HCT116 (cell line): ENCODE data around the gene CHRNA5.

Experiments
- CTCF ChIP-seq, 3 experiments: fragments of 200-600 bp in 1 of 3; sonication (generic) in 1 of 3; IDR thresholded peaks in 2 of 3; conservative IDR thresholded peaks in 1 of 3; 2 replicates each; pipeline ENCODE4 v1.5.1; 2012 to 2017; ENCODE audit warnings: low read depth in 2 of 3, low read length in 2 of 3, antibody characterized with exemption in 1 of 3, borderline replicate concordance in 1 of 3, control low read depth in 1 of 3, mild to moderate bottlenecking in 1 of 3, mixed read lengths in 1 of 3, mixed run types in 1 of 3, moderate library complexity in 1 of 3; ENCODE audit not compliant: insufficient read depth in 1 of 3
- POLR2A ChIP-seq: IDR thresholded peaks from 2 replicates; pipeline ENCODE4 v1.7.0; 2011; ENCODE audit warnings: borderline replicate concordance; ENCODE audit not compliant: insufficient read depth, insufficient read length; ENCODE audit errors: extremely low read depth
- TF ChIP-seq, protein P1 (sequence below): IDR thresholded peaks from 2 replicates; pipeline ENCODE4 v1.6.1; 2012
- TF ChIP-seq, protein P2 (sequence below): IDR thresholded peaks from 2 replicates; pipeline ENCODE4 v1.6.1; 2011; ENCODE audit warnings: mild to moderate bottlenecking, low read length, moderate library complexity; ENCODE audit not compliant: insufficient replicate concordance; ENCODE audit errors: extremely low read depth

DNA sequence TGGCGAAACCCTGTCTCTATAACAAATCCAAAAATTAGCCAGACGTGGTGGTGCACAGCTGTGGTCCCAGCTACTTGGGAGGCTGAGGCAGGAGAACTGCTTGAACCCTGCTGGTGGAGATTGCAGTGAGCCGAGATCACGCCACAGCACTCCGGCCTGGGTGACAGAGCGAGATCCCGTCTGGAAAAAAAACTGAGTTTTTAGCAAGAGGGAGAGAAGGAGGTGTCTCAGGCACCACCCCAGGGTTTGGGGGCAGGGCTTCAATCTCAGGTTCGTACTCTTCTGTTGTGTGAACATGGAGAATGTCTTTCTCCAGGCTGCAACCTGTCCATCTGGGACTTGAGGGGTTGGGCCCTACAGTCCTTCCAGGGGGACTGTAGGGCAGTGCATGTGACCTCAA lies 52.7 kb downstream of the CHRNA5 start:
- TF ChIP-seq POLR2A = no peak
- TF ChIP-seq, protein P1, sequence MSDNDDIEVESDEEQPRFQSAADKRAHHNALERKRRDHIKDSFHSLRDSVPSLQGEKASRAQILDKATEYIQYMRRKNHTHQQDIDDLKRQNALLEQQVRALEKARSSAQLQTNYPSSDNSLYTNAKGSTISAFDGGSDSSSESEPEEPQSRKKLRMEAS = no peak
- TF ChIP-seq, protein P2, sequence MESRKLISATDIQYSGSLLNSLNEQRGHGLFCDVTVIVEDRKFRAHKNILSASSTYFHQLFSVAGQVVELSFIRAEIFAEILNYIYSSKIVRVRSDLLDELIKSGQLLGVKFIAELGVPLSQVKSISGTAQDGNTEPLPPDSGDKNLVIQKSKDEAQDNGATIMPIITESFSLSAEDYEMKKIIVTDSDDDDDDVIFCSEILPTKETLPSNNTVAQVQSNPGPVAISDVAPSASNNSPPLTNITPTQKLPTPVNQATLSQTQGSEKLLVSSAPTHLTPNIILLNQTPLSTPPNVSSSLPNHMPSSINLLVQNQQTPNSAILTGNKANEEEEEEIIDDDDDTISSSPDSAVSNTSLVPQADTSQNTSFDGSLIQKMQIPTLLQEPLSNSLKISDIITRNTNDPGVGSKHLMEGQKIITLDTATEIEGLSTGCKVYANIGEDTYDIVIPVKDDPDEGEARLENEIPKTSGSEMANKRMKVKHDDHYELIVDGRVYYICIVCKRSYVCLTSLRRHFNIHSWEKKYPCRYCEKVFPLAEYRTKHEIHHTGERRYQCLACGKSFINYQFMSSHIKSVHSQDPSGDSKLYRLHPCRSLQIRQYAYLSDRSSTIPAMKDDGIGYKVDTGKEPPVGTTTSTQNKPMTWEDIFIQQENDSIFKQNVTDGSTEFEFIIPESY = no peak
- no peak for TF ChIP-seq CTCF (IDR thresholded peaks at IDR 0.05 in 2 of 3, conservative IDR thresholded peaks at IDR 0.05 in 1 of 3; ENCODE audit: borderline replicate concordance in 1 of 3, insufficient read depth in 1 of 3, low read depth in 2 of 3, low read length in 2 of 3)
